B cell (primary cell): ENCODE results near the gene LPCAT1.

ENCODE experiments used
- CTCF ChIP-seq: fragments of 200-600 bp; IDR thresholded peaks from one replicate; pipeline ENCODE4 v1.8.0; 2022; ENCODE audit warnings: antibody characterized with exemption, mild to moderate bottlenecking
- EZH2 ChIP-seq: IDR thresholded peaks from 2 replicates; pipeline ENCODE4 v1.6.1; 2012; ENCODE audit warnings: borderline replicate concordance, low read depth, mild to moderate bottlenecking, moderate library complexity, low read length; ENCODE audit not compliant: insufficient read depth, poor library complexity, severe bottlenecking

DNA sequence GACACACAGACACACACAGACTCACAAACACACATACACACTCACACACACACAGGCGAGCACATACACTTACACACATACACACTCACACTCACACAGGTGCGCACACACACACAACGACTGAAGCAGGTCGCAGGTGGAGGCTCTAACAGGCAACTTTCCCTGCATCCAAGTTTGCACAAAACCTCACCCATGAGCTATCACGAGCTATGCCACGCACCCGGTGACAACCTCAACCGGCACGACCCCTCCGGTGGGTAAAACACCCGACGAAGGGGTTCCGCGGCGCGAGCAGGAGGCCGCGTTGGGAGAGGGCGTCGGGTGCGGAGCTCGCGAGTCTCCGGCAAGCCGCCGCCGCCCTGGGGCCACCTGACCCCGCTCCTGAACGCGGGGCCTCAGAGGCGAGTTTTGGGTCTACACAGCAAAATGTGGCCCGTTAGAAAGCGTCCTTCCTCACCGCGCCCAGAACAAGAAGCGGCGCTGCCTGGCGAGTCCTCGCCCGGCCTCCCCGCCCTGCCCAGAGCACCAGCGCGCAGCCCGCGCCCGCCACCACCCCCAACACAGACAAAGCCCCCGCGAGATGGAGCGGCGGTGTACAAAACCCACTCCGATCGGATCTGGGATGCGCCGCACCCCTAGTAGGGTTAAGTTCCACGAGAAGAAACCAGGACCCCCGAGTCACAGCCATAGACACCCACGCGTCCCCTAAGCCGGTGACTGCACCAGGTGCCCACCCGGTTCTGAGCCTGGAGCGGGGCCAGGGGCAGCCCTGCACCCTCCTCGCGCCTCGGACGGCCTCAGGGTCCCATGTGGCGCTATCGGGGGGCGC is 79.2 kb downstream of the LPCAT1 start:
- TF ChIP-seq EZH2: no peak
- no peak for TF ChIP-seq CTCF
